ENCODE data around the gene WWC1.

Gene WWC1

GRCh38 chr5:168455201-168455600 is 163.8 kb downstream of the WWC1 start:
- no peak for DNase-seq

GRCh38 chr5:168457542-168457941 is 166.1 kb downstream of the WWC1 start:
- no peak for DNase-seq

DNA sequence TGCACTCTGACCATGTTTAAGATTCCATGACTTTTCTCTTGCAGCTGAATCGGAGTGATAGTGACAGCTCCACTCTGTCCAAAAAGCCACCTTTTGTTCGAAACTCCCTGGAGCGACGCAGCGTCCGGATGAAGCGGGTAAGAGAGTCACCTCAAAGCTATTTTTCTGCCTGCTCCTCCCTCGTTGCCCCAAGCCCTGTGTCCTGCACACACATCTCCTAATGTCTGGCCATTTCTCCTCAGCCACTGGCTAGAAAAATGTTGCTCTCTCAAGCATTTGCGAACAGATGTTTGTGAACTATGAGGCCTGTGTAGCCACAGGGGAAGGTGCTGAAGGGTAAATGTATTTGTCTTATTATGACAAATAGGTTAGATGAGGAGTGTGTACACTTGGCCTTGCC is 169.2 kb downstream of the WWC1 start:
- no peak for DNase-seq

DNA sequence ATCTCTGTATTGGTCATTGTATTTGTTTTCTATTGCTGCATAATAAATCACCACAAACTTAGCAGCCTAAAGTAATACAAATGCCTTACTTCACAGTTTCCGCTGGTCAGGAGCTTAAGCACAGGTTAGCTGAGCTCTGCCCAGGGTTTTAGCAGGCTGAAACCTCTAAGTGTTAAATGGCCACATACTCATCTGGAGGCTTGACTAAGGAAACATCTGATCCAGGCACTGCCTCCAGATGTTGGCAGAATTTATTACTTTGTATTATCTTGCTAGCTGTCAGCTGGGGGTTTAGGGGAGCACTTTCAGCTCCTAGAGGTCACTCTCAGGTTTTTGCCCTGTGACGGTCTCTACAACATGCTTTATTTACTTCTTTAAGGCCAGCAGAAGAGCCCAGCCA is 171.6 kb downstream of the WWC1 start:
- DNase-seq, result no peak

DNA sequence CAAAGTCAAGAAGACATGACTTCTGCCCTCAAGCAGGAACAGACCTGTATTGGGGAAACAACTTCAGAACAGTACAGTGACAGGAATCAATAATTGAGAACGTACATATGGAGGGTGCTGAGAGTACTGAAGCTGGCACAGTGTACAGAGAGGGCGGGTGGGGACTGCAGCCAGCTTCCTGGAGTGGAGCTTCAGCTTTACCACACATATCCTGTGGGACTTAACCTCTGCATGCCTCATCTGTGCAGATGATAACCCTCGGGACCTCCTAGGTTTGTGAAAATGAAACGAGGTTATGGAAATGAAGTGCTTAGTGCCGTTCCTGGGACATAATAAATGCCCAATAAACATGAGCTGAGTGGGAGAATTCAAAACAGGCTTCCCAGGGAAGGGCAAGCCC is 172.8 kb downstream of the WWC1 start:
- DNase-seq, result no peak

DNA sequence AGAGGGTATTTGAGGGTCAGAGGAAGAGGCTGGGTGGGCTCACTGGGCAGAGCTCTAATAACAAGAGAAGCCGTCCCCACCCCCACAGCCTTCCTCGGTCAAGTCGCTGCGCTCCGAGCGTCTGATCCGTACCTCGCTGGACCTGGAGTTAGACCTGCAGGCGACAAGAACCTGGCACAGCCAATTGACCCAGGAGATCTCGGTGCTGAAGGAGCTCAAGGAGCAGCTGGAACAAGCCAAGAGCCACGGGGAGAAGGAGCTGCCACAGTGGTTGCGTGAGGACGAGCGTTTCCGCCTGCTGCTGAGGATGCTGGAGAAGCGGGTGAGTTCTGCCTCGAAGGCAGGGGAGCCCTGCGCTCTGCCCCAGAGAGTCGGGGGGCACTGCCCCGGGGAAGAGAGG is 173.2 kb downstream of the WWC1 start:
- no peak for DNase-seq

DNA sequence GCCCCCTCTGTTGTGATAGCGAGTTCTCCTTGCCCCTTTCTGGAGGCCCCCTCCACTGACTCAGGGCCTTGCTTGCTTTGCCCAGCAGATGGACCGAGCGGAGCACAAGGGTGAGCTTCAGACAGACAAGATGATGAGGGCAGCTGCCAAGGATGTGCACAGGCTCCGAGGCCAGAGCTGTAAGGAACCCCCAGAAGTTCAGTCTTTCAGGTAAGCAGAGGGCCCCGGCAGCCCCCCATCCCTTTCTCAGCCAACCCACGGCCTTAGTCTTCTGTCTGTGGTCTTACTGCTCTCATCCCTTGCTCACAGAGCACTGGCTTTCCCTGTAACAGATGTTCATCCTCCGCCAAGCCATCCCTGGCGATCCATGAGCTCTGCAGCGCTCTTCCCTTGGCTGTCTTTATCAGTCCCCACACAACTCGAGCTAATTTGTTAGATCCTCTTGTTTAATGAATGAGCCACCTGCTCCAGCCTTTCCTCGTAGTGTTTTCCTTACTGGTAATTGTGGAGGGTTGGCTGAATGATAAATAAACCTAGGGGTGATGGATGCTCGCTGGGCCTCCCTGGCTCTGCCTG is 176.4 kb downstream of the WWC1 start:
- no peak for DNase-seq

- DNase-seq, result no peak
These were observed 177.4 kb downstream of the WWC1 start for GRCh38 chr5:168468836-168469235.

DNA sequence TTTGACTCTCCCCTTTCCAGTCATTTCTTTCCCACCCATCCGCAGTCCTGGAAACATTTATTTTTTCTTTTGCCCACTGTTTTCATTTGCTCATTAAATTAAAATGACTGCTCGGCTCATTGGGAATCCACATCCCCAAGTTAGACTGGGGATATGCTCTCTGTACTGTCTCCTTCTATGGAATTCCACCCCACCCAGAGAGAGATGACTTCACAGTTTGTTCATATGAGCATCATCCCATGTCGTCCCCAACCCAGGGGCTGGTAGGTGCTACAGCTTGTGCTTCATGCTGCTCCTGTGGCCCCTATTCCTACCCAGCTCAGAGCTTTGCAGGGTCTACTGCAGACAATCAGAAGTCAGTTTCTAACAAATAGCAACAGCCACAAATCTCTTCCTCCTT is 178.4 kb downstream of the WWC1 start:
- no peak for DNase-seq

DNA sequence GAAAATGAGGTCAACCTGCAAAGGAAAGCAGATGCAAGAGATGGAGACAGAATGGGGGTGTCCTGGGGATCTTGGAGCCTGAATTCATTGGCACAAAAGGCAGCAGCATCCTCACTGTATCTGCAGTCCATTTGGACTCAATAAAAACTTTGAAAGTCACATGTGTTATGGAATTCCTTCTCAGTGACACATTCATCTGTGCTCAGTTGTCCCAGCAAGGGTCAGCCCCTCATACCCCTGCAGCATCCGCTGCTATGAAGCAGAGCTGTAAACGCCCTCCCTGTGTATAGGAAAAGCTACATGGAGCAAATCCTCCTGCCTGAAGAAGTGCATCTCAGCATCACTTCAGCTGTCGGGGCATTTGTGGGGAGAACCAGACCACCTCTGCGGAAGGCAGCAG is 180.3 kb downstream of the WWC1 start:
- no peak for DNase-seq

DNA sequence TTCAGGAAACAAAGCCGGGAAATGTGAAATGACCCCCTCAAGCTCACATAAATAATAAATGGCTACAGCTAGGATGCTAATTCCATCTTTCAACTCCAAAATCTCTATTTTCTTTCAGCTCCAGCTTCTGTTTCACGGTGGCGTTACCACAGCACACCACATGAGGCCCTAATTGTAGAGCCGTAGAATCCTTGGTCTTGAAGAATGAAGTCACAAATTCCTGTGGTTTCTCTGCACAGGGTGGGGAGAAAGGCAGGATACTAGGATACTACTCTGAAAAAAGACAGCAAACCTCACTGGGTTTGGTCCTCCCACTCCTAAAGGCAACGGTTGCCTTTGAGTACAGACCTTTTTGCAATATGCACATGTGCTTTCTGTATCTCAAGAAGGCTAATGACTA is 180.9 kb downstream of the WWC1 start:
- DNase-seq, result peak; percentile 16

DNA sequence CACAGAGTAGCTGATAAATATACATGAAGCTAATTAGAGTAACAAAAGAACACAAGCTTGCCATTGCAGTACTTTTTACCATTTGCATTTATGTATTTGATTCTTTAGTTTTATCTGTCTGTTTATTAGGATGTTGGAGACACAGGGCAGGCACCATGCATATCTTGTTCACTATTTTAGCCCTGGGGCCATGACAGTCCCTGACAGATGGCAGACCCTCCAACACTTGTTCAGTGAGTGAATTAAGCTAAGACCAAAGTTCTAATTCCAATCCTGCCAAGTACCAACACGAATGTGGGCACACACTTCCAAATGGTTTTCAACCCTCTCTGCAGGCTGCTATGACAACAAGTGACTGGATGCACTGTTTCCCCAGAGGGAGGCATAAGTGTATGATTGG is 182.9 kb downstream of the WWC1 start:
- DNase-seq, result no peak

GRCh38 chr5:168477060-168477459 is 185.6 kb downstream of the WWC1 start:
- DNase-seq, result no peak

DNA sequence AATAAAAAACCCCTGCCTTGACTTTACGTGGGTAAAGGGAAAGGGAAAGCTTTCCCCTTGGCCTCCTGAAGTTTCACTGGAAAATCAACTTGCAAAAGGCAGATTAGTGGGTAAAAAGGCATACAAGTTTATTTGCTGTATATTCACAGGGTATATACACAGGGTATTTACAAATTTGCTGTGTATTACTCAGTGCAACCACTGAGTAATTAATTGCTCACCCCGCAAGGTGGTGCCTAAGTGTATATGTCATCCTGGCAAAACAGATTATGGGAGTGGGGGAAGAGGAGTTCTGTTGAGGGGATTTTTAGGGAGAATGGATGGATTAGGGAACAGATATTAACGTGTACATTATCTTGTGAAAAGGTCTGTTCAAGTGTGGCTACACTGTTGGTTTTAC is 187.7 kb downstream of the WWC1 start:
- DNase-seq, result no peak

- DNase-seq, result no peak
These were observed 189.2 kb downstream of the WWC1 start for GRCh38 chr5:168480601-168481000.

GRCh38 chr5:168481330-168481788 is 189.9 kb downstream of the WWC1 start:
- DNase-seq, result no peak

- no peak for DNase-seq
These were observed 190.9 kb downstream of the WWC1 start for GRCh38 chr5:168482361-168482760.

DNA sequence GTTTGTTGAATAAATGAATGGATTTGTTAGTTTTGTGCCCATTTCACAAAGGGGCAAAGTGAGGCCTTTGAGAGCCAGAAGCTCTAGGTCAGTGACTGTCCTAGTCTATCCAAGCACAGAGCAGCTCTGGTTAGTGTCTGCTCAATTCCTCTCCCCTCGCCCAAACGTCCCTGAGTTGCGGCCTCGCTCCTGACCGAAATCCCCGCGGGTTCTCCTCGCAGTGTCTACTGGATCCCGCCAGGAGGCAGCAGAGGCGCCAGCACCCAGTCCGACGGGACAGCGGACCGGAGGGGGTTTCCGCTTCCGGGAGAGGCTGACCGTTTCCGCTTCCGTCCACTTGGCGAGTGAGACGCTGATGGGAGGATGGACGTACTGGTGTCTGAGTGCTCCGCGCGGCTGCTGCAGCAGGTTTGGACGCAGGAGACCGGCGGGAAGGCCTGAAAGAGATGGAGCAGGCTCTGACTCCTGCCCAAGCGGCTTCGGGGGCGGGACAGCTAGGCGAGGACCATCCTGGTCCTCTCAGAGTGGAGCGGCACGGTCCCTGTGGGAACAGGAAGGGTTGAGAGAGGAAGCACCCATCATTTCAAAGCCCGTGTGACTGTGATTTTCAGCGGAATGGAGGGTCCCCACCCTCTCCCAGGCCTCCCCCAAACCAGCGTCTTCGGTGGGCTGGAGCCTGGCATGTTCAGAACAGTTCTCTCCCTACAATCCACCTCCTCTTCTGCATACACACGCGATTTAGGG is 194.9 kb downstream of the WWC1 start, which contains the start of gene RARS1:
Gene RARS1 (plus strand): TSS at position 336 of the 744 bp plus-strand sequence. CDS start 28 bp downstream, at position 364.
- peak; percentile 84 for DNase-seq

DNA sequence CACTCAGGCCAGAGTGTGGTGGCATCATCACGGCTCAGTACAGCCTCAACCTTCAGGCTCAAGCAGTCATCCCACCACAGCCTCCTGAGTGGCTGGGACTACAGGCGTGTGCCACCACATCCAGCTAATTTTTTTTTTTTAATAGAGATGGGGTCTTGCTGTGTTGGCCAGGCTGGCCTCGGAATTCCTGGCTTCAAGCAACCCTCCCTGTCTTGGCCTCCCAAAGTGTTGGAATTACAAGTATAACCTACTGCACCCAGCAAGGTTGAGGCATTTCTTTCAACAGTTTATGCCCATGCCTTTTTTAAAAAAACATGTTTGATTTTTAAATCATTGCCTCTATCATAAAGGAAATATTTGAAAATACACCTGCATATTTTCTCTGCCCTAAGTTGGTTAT is 197.6 kb downstream of the WWC1 start:
- DNase-seq, result no peak

GRCh38 chr5:168494057-168494555 is 202.7 kb downstream of the WWC1 start:
- DNase-seq, result no peak

DNA sequence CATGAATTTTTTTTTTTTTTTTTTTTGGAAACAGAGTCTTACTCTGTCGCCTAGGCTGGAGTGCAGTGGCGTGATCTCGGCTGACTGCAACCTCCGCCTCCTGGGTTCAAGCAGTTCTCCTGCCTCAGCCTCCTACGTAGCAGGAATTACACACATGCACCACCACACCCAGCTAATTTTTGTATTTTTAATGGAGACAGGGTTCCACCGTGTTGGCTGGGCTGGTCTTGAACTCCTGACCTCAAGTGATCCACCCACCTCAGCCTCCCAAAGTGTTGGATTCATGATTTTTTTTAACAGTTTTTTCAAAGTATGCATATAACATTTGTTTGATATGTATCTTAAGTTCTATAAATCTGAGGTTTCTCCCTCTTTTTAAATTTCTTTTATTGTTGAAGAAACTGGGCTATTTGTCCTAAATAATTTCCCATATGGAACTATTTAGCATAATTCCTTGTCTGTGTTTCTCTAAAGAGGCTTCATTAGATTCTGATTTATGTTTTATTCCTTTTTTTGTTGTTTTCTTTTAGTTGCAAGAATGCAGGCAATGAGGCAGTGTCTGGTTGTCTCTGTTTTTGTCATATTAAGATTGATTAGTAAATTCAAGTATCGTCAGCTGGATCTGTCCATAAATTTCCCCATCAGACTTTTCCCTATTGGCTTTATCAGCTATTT is 211.3 kb downstream of the WWC1 start:
- no peak for DNase-seq

- no peak for DNase-seq
These were observed 222.5 kb downstream of the WWC1 start for GRCh38 chr5:168513861-168514428.
